OCI-LY7 (cell line): ENCODE data around the gene TAF4. TPM values are rescaled to one million over a fixed set of nuclear protein-coding genes. Genes with fewer than 3 reads are reported as not detected.

Experiments
- BruUV-seq: library from RNA; stranded (reverse); fragments of 400-500 nt; replicated peaks from 2 replicates; lab custom pipeline; 2021; lab: Mats Ljungman, UMichigan
- CTCF ChIA-PET: fragments of 300-600 bp; sonication (Branson Sonifier 250); formaldehyde crosslinking; loops from one replicate; lab custom pipeline; 2022; ENCODE audit warnings: antibody characterized with exemption; ENCODE audit not compliant: unreplicated experiment; lab: Charles Lee
- POLR2A ChIA-PET: fragments of 300-600 bp; sonication (Branson Sonifier 250); formaldehyde crosslinking; loops from one replicate; lab custom pipeline; 2022; ENCODE audit warnings: antibody characterized with exemption; lab: Charles Lee
- DNase-seq: peaks from one replicate; pipeline ENCODE4 v3.0.0-alpha.2; 2015; ENCODE audit warnings: low spot score
- H2AFZ ChIP-seq: fragments of 200-600 bp; sonication (generic), shearing (Covaris generic); 2 replicates; pipeline ENCODE4 v1.6.1; 2014; ENCODE audit warnings: mild to moderate bottlenecking, antibody characterized with exemption, low read length, moderate library complexity
- H3K27ac ChIP-seq: fragments of 200-600 bp; sonication (generic); 2 replicates; pipeline ENCODE4 v1.5.1; 2014; ENCODE audit warnings: mixed run types, low read depth, mild to moderate bottlenecking, moderate library complexity, low read length, inconsistent platforms; ENCODE audit not compliant: poor library complexity, severe bottlenecking
- H3K36me3 ChIP-seq: fragments of 200-600 bp; sonication (generic); 2 replicates; pipeline ENCODE4 v1.6.1; 2014; ENCODE audit warnings: mild to moderate bottlenecking, antibody characterized with exemption, low read length, moderate library complexity, mixed read lengths; ENCODE audit not compliant: insufficient read depth
- H3K4me1 ChIP-seq: fragments of 200-600 bp; sonication (generic); 2 replicates; pipeline ENCODE4 v1.5.1; 2014; ENCODE audit warnings: mild to moderate bottlenecking, low read length; ENCODE audit not compliant: insufficient read depth, poor library complexity, severe bottlenecking
- H3K4me2 ChIP-seq: fragments of 200-600 bp; sonication (generic); 2 replicates; pipeline ENCODE4 v1.6.1; 2014; ENCODE audit warnings: mild to moderate bottlenecking, low read length
- H3K4me3 ChIP-seq: fragments of 200-600 bp; sonication (generic); 2 replicates; pipeline ENCODE4 v1.5.1; 2014; ENCODE audit warnings: mild to moderate bottlenecking, low read depth, low read length; ENCODE audit not compliant: poor library complexity, severe bottlenecking
- H3K79me2 ChIP-seq: fragments of 200-600 bp; sonication (generic); 2 replicates; pipeline ENCODE4 v1.6.1; 2016; ENCODE audit warnings: low read depth, mild to moderate bottlenecking, low read length, moderate library complexity, mixed read lengths; ENCODE audit not compliant: insufficient read depth
- H3K9me2 ChIP-seq: fragments of 200-600 bp; sonication (generic); 2 replicates; pipeline ENCODE4 v1.6.1; 2016; ENCODE audit warnings: mild to moderate bottlenecking, low read length, mixed read lengths; ENCODE audit not compliant: insufficient read depth
- H3K9me3 ChIP-seq: fragments of 200-600 bp; sonication (generic); 2 replicates; pipeline ENCODE4 v1.6.1; 2014; ENCODE audit warnings: mild to moderate bottlenecking, mixed run types, low read length, mixed read lengths
- H4K20me1 ChIP-seq: fragments of 200-600 bp; sonication (generic); 2 replicates; pipeline ENCODE4 v1.6.1; 2014; ENCODE audit warnings: mild to moderate bottlenecking, antibody characterized with exemption, low read length, moderate library complexity, mixed read lengths; ENCODE audit not compliant: insufficient read depth
- CTCF ChIP-seq: fragments of 200-600 bp; sonication (generic); conservative IDR thresholded peaks from 2 replicates; pipeline ENCODE4 v1.5.1; 2014; ENCODE audit warnings: mild to moderate bottlenecking, antibody characterized with exemption, low read length, moderate library complexity, mixed read lengths
- EZH2phosphoT487 ChIP-seq: fragments of 200-600 bp; sonication (generic); IDR thresholded peaks from 2 replicates; pipeline ENCODE4 v1.6.1; 2018; ENCODE audit warnings: low read depth, borderline replicate concordance, mild to moderate bottlenecking, mixed run types, antibody characterized with exemption, low read length, moderate library complexity, mixed read lengths
- intact Hi-C: fragments of 100-400 bp; cut with micrococcal nuclease; formaldehyde crosslinking; loops from one replicate; pipeline ENCODE4 v1.10.0; 2022; ENCODE audit not compliant: unreplicated experiment
- total RNA-seq, 2 experiments: library from RNA; depleted of rRNA in 1 of 2; stranded (reverse); fragments of >200 nt in 1 of 2; shearing (Covaris generic) in 1 of 2; gene quantifications; 2 replicates each; pipeline ENCODE4 v1.2.3, GENCODE V29; 2014 to 2022

The TAF4 gene
- total RNA-seq, 2 experiments from 2014 or later, result 11.2 to 38.9 TPM

- no peak overlapping the region for H3K4me3 ChIP-seq
- H3K9me2 ChIP-seq, result no peaks in the 10 kb centered on the region
- TF ChIP-seq EZH2phosphoT487, result no peak
- TF ChIP-seq CTCF, result no peak
- H3K4me1 ChIP-seq, result no peaks in the 10 kb centered on the region
- H3K27ac ChIP-seq, result no peak overlapping the region
- no TSS peak for BruUV-seq
- ChIA-PET CTCF (no interaction called here), POLR2A (no interaction called here)
- peaks cover 14% of the 10 kb centered on the region; the same call in 1 of the 2 replicates for H3K79me2 ChIP-seq
- peaks cover 13% of the 10 kb centered on the region; the same call in 1 of the 2 replicates for H3K36me3 ChIP-seq
- H3K9me3 ChIP-seq, result no peaks in the 10 kb centered on the region
- DNase-seq, result no peak
- no peak overlapping the region for H2AFZ ChIP-seq
- intact Hi-C loops, result no loop called here
- H3K4me2 ChIP-seq, result no peak overlapping the region
- peaks cover 12% of the 10 kb centered on the region; the same call in 1 of the 2 replicates for H4K20me1 ChIP-seq
Observed at GRCh38 chr20:62051546-62052255, 14.0 kb downstream of the TAF4 start.

- ChIA-PET CTCF (no interaction called here), POLR2A (no interaction called here)
- Histone ChIP-seq H3K27ac (no peak overlapping the region), H4K20me1 (peaks cover 12% of the 10 kb centered on the region; the same call in 1 of the 2 replicates), H3K79me2 (peaks cover 9% of the 10 kb centered on the region; the same call in 1 of the 2 replicates), H3K9me3 (no peaks in the 10 kb centered on the region), H3K4me3 (no peak overlapping the region), H2AFZ (no peak overlapping the region), H3K36me3 (peaks cover 8% of the 10 kb centered on the region; the same call in 1 of the 2 replicates), H3K4me1 (no peaks in the 10 kb centered on the region), H3K4me2 (no peak overlapping the region), H3K9me2 (no peaks in the 10 kb centered on the region)
- TF ChIP-seq CTCF, result no peak
- BruUV-seq, result no TSS peak
- no peak for DNase-seq
- intact Hi-C loops, result no loop called here
Observed at GRCh38 chr20:62051144-62051543, 14.5 kb downstream of the TAF4 start.
